Fibroblast of lung (primary cell): ENCODE results near the gene KLHL21. TPM values are rescaled to one million over a fixed set of nuclear protein-coding genes. Genes with fewer than 3 reads are reported as not detected.

Experiments used
- DNase-seq, 2 donors: peaks; one replicate each; pipeline versions ENCODE4 v3.0.0 to v3.0.0-alpha.2; 2010; ENCODE audit warnings: low read depth in 2 of 2
- H2AFZ ChIP-seq: 2 replicates; pipeline ENCODE4 v1.5.1; 2012; ENCODE audit warnings: low read length, control low read depth, inconsistent platforms
- H3K27ac ChIP-seq: 2 replicates; pipeline ENCODE4 v1.5.1; 2011; ENCODE audit warnings: low read length, control low read depth; ENCODE audit not compliant: insufficient read depth
- H3K27me3 ChIP-seq: 2 replicates; pipeline ENCODE4 v1.5.1; 2011; ENCODE audit warnings: mild to moderate bottlenecking, low read length; ENCODE audit not compliant: control insufficient read depth, insufficient read depth
- H3K36me3 ChIP-seq: 2 replicates; pipeline ENCODE4 v1.5.1; 2011; ENCODE audit warnings: low read length; ENCODE audit not compliant: control insufficient read depth, insufficient read depth
- H3K4me1 ChIP-seq: 2 replicates; pipeline ENCODE4 v1.5.1; 2011; ENCODE audit warnings: low read length; ENCODE audit not compliant: control insufficient read depth, insufficient read depth; ENCODE audit errors: extremely low read depth
- H3K4me2 ChIP-seq: 2 replicates; pipeline ENCODE4 v1.5.1; 2011; ENCODE audit warnings: low read length, control low read depth; ENCODE audit not compliant: insufficient read depth; ENCODE audit errors: extremely low read depth
- H3K4me3 ChIP-seq, 4 experiments: fragments of 200-600 bp in 1 of 4; sonication (generic) in 1 of 4; replicated peaks in 1 of 4; 2 replicates each; pipeline ENCODE4 v1.5.1; 2011 to 2016; ENCODE audit warnings: low read length in 4 of 4, low read depth in 3 of 4, mild to moderate bottlenecking in 3 of 4, control low read depth in 2 of 4, inconsistent platforms in 1 of 4, mixed read lengths in 1 of 4; ENCODE audit not compliant: insufficient read depth in 1 of 4; ENCODE audit errors: control extremely low read depth in 1 of 4
- H3K79me2 ChIP-seq: 2 replicates; pipeline ENCODE4 v1.5.1; 2012; ENCODE audit warnings: mild to moderate bottlenecking, low read length, inconsistent platforms; ENCODE audit not compliant: control insufficient read depth, insufficient read depth
- H3K9ac ChIP-seq: 2 replicates; pipeline ENCODE4 v1.5.1; 2011; ENCODE audit warnings: mild to moderate bottlenecking, low read length, control low read depth; ENCODE audit not compliant: insufficient read depth
- H3K9me3 ChIP-seq: 2 replicates; pipeline ENCODE4 v1.5.1; 2012; ENCODE audit warnings: low read depth, low read length; ENCODE audit not compliant: control insufficient read depth, insufficient read depth
- H4K20me1 ChIP-seq: 2 replicates; pipeline ENCODE4 v1.5.1; 2011; ENCODE audit warnings: low read length; ENCODE audit not compliant: control insufficient read depth, insufficient read depth; ENCODE audit errors: extremely low read depth
- CTCF ChIP-seq, 2 donors: IDR thresholded peaks in 1 of 2; conservative IDR thresholded peaks in 1 of 2; 1 replicate in 1 of 2; 2 replicates in 1 of 2; pipeline ENCODE4 v1.5.1; 2011 to 2012; ENCODE audit warnings: low read length in 2 of 2, control low read depth in 1 of 2, inconsistent platforms in 1 of 2, low read depth in 1 of 2, mild to moderate bottlenecking in 1 of 2
- EZH2 ChIP-seq: IDR thresholded peaks from 2 replicates; pipeline ENCODE4 v1.5.1; 2012; ENCODE audit warnings: low read length, control low read depth, mild to moderate bottlenecking; ENCODE audit errors: missing control alignments
- polyA plus RNA-seq, 2 donors: library from polyadenylated mRNA; depleted of rRNA in 1 of 2; stranded (reverse) in 1 of 2; unstranded in 1 of 2; fragments of >200 nt; gene quantifications; 2 replicates each; pipeline ENCODE4 v1.2.1, GENCODE V29; 2011 to 2012; ENCODE audit warnings: missing spikeins in 1 of 2
- total RNA-seq: library from RNA; depleted of rRNA; stranded (reverse); fragments of >200 nt; gene quantifications from 2 replicates; pipeline ENCODE4 v1.2.1, GENCODE V29; 2014

KLHL21 gene
- total and polyA plus RNA-seq, 2 donors (not counting 1 experiment from before 2014, with no cell fraction given) = 11.7 to 44.9 TPM

GRCh38 chr1:6603238-6603914, 707 bp upstream of the KLHL21 start:
- H4K20me1 ChIP-seq = no peaks in the 10 kb centered on the region
- peaks cover 37% of the 10 kb centered on the region for H3K79me2 ChIP-seq
- no peaks in the 10 kb centered on the region for H3K9me3 ChIP-seq
- H3K27ac ChIP-seq = peak overlapping the region; percentile 97
- H2AFZ ChIP-seq = peak overlapping the region; percentile 59
- H3K36me3 ChIP-seq = peaks cover 8% of the 10 kb centered on the region
- peak overlapping the region; percentile 90 for H3K4me2 ChIP-seq
- H3K4me3 ChIP-seq = peak overlapping the region; percentile 52 to 99 (median 60)
- no peak for TF ChIP-seq EZH2
- TF ChIP-seq CTCF (conservative IDR thresholded peaks at IDR 0.05 in 1 of 2, IDR thresholded peaks at IDR 0.05 in 1 of 2; ENCODE audit: low read depth in 1 of 2, low read length in 2 of 2) = no peak
- no peaks in the 10 kb centered on the region for H3K27me3 ChIP-seq
- peak; percentile 84 to 86 for DNase-seq
- H3K9ac ChIP-seq = peak overlapping the region; percentile 89
- peaks cover 11% of the 10 kb centered on the region for H3K4me1 ChIP-seq

- H3K27ac ChIP-seq = peak overlapping the region; percentile 92
- peaks cover 17% of the 10 kb centered on the region for H3K36me3 ChIP-seq
- peak overlapping the region; percentile 88 for H3K9ac ChIP-seq
- H2AFZ ChIP-seq = no peak overlapping the region
- H3K27me3 ChIP-seq = no peaks in the 10 kb centered on the region
- peaks cover 47% of the 10 kb centered on the region for H3K79me2 ChIP-seq
- no peak for TF ChIP-seq CTCF (conservative IDR thresholded peaks at IDR 0.05 in 1 of 2, IDR thresholded peaks at IDR 0.05 in 1 of 2; ENCODE audit: low read depth in 1 of 2, low read length in 2 of 2)
- no peak for TF ChIP-seq EZH2
- H3K4me3 ChIP-seq = peak overlapping the region; percentile 71 to 99 (median 94)
- peak overlapping the region; percentile 90 for H3K4me2 ChIP-seq
- H3K4me1 ChIP-seq = peaks cover 11% of the 10 kb centered on the region
- no peaks in the 10 kb centered on the region for H3K9me3 ChIP-seq
- no peaks in the 10 kb centered on the region for H4K20me1 ChIP-seq
- peak; percentile 70 to 71 for DNase-seq
Observed at GRCh38 chr1:6601923-6602668, 573 bp downstream of the KLHL21 start.
